ENCODE data around the gene THRB.

DNA sequence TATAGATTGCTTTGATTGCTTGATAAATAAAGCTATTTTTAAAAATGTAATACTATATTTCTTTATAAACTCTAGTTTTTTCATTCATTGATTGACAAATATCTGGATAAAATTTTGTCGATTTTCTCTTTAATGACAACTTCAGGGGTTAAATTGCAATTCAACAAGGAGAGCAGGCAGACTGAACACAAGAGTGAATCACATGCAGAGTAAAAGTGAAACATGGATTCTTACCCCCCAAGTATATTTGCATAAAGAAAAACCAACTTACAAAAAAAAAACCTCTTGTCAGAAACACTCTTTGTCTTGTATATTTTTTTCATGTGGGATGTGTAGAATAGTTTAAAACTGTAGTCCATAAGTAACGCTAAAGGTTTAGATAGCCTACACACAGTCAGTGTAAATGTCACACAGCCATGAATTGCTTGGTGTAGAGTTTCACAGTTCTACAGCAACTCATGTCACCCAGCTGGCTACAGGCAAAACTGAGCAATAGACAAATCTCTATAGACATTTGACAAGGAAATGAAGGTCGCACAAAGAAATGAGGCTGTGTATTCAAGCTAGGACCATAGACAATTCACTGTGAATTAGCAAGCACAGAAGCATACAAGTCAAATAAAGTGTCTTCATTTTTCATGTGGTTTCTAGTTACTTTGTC lies 141.6 kb downstream of the THRB start:
- no peak for TF ChIP-seq PHF8 (IDR thresholded peaks at IDR 0.05; ENCODE audit: borderline replicate concordance, low read depth)
- TF ChIP-seq, protein P1, sequence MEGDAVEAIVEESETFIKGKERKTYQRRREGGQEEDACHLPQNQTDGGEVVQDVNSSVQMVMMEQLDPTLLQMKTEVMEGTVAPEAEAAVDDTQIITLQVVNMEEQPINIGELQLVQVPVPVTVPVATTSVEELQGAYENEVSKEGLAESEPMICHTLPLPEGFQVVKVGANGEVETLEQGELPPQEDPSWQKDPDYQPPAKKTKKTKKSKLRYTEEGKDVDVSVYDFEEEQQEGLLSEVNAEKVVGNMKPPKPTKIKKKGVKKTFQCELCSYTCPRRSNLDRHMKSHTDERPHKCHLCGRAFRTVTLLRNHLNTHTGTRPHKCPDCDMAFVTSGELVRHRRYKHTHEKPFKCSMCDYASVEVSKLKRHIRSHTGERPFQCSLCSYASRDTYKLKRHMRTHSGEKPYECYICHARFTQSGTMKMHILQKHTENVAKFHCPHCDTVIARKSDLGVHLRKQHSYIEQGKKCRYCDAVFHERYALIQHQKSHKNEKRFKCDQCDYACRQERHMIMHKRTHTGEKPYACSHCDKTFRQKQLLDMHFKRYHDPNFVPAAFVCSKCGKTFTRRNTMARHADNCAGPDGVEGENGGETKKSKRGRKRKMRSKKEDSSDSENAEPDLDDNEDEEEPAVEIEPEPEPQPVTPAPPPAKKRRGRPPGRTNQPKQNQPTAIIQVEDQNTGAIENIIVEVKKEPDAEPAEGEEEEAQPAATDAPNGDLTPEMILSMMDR (IDR thresholded peaks at IDR 0.05), result no peak
- no peak for TF ChIP-seq HDAC2 (IDR thresholded peaks at IDR 0.05)
- no peak for TF ChIP-seq POLR2A (IDR thresholded peaks at IDR 0.05; ENCODE audit: low read length)
- TF ChIP-seq CBX8 (IDR thresholded peaks at IDR 0.05), result no peak
- TF ChIP-seq, protein P2, sequence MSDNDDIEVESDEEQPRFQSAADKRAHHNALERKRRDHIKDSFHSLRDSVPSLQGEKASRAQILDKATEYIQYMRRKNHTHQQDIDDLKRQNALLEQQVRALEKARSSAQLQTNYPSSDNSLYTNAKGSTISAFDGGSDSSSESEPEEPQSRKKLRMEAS (IDR thresholded peaks at IDR 0.05), result no peak
- no peak for TF ChIP-seq RNF2 (IDR thresholded peaks at IDR 0.05; ENCODE audit: borderline replicate concordance, low read depth)
